Mesodermal cell (in vitro differentiated cells): ENCODE measurements around the gene WNT3.
A peak's percentile ranks its signal among the peaks of the same experiment; 100 is the strongest.

Experiments
- H3K27ac ChIP-seq: 2 replicates; pipeline ENCODE4 v1.7.0; 2013; ENCODE audit warnings: mild to moderate bottlenecking, low read depth, low read length, moderate library complexity; ENCODE audit not compliant: severe bottlenecking
- H3K36me3 ChIP-seq: 2 replicates; pipeline ENCODE4 v1.7.1; 2013; ENCODE audit warnings: mild to moderate bottlenecking, low read length, moderate library complexity; ENCODE audit not compliant: control insufficient read depth, insufficient read depth
- H3K4me1 ChIP-seq: one replicate; pipeline ENCODE4 v1.7.1; 2013; ENCODE audit warnings: mild to moderate bottlenecking, low read length; ENCODE audit not compliant: insufficient read depth, control insufficient read depth, poor library complexity, severe bottlenecking
- H3K4me3 ChIP-seq: 2 replicates; pipeline ENCODE4 v1.7.0; 2013; ENCODE audit warnings: low read length, control low read depth, mild to moderate bottlenecking; ENCODE audit not compliant: insufficient read depth, poor library complexity, severe bottlenecking; ENCODE audit errors: extremely low read depth
- H3K9me3 ChIP-seq: 2 replicates; pipeline ENCODE4 v1.7.1; 2013; ENCODE audit warnings: mild to moderate bottlenecking, low read length, moderate library complexity; ENCODE audit not compliant: control insufficient read depth
- WGBS, 2 experiments: methylation state at CpG; one replicate each; pipeline ENCODE4 v1.1.5; 2013; ENCODE audit warnings: missing lambda C conversion rate in 2 of 2; ENCODE audit not compliant: insufficient coverage in 2 of 2; 5-methylcytosine and 5-hydroxymethylcytosine counted together

Gene WNT3

DNA sequence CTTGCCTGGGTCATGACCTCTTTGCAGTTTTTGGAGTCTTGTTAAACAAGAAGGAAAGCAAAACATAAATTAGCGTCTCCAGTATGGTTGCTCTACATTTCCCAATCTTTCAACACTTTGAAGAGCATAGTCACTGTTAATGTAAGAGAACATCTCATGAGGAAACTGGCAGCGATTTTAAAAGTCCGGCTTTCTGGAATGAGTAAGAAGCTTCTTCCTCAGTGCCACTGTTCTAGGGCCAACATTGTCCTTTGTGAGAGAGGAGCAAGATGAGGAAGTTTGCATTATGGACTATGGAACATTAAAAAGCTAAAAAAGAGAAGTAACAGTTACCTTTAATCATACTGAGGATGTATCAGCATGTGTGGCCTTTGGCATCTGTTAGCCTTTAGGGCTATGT, 73.1 kb downstream of the WNT3 start:
- Histone ChIP-seq H3K4me3 (no peak overlapping the region), H3K36me3 (peaks cover 14% of the 10 kb centered on the region), H3K4me1 (peaks cover 8% of the 10 kb centered on the region), H3K9me3 (no peaks in the 10 kb centered on the region), H3K27ac (no peak overlapping the region)
- WGBS, 2 experiments, result 83 to 100% methylated on average over 3 of the region's 3 CpGs

DNA sequence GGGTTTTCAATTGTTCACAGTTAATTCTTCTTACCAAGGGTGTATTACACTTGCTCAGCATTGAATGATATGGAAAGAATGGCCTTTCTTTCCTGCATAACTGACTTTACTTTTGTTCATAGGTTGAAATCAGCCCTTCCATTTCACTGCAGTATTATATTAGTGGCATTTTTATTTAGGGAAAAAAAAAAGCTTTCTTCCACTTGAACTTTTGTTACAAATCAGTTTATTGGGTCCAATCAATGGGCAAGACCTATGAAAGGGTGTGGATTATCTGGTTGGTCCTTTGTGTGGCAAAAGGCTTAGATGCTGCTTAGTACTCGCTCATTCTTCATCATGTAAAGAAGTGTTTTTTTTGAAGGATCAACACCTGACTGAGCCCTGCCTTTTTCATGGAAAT, 74.1 kb downstream of the WNT3 start:
- Histone ChIP-seq H3K9me3 (no peaks in the 10 kb centered on the region), H3K4me3 (no peak overlapping the region), H3K36me3 (peaks cover 11% of the 10 kb centered on the region), H3K27ac (no peak overlapping the region), H3K4me1 (peaks cover 8% of the 10 kb centered on the region)
- 100% methylated on average over 1 of the region's 1 CpG; no CpG with 5 or more reads in 1 of the 2 experiments for WGBS, 2 experiments

DNA sequence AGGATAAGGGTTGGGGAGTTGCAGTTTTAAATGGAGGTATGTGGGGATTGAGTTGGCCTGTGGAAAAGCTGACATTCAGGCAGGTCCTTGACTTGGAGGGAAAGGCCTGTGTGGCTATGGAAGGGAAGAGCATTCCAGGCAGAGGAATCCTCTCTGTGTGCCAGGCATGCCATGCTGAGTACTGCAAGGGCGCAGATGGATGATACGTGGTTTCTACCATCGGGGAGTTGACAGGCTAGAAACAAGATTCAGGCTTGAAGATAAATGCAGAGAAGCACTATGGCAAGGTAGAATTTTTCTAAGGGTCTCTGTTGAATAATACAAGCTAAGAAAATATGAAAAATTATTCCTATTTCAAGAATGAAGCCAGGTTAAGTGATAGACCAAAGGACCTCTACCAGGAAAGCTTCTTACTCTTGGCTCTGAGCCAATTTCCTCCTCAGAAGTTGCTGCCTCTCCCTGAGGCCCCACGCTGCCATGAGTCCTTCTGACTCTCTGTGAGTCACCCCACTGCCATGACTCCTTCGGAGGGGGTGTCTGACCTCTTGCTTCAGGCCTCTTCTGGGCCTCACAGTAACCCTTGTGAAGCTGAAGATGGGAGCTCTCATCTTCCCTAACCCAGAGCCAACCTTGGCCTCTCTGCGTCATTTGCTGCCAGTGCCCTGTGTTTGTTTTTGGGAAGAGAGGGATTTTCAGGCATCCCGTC, 75.8 kb downstream of the WNT3 start:
- Histone ChIP-seq H3K4me3 (no peak overlapping the region), H3K36me3 (peaks cover 9% of the 10 kb centered on the region), H3K4me1 (peaks cover 8% of the 10 kb centered on the region), H3K27ac (no peak overlapping the region), H3K9me3 (no peaks in the 10 kb centered on the region)
- 91 to 93% methylated on average over 5 to 6 of the region's 7 CpGs for WGBS, 2 experiments

DNA sequence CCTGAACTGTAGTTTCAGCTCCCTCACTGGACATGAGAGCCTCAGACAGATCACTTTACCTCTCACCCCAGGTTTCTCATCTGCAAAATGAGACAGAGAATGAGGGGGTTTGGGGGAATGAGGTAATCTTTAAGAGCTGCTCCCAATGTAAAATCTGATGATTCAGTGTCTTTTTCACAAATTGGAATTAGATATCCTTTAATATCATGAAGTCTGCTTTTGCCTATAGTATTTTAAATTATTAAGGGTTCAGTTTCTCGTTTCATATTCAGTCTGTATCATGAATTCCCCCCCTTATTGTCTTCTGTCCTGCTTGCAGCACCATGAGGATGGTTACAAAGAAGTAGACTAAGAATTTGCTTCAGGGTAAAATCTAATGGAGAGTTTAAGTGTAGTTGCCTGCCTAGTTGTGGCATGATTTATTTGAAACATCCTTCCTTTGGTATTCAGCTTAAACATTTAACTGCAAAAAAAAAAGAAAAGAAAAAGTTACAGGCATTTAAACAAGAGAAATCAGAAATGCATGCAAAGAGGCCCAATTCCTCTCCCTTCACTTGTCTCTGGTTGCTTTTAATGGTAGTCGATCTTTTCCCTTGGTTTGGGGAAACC, 77.3 kb downstream of the WNT3 start:
- Histone ChIP-seq H3K36me3 (peaks cover 9% of the 10 kb centered on the region), H3K27ac (no peak overlapping the region), H3K4me3 (no peak overlapping the region), H3K9me3 (no peaks in the 10 kb centered on the region), H3K4me1 (peaks cover 8% of the 10 kb centered on the region)
- no CpG with 5 or more reads among the region's 2 CpGs for WGBS, 2 experiments

DNA sequence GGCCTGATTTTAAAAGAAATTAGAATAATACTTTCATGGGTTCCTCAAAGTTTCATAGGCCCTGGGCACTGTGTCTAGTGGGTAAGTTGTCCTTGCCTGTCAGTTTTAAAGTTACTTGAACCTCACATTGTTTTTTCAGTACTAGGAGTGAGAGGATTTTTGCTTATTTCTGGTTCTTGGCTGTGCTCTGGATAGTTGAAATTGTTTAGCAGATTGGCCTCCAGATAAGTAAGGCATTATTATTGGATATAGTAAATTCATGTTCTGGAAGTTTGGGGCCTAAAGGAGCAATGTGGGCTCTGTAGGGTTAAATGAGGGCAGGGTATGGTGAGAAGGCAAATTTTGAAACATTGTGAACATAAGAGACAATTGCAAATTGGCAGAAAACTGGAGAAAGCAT, 78.5 kb downstream of the WNT3 start:
- no peak overlapping the region for H3K27ac ChIP-seq
- H3K9me3 ChIP-seq, result no peaks in the 10 kb centered on the region
- H3K4me3 ChIP-seq, result no peak overlapping the region
- peaks cover 9% of the 10 kb centered on the region for H3K36me3 ChIP-seq
- peaks cover 8% of the 10 kb centered on the region for H3K4me1 ChIP-seq

DNA sequence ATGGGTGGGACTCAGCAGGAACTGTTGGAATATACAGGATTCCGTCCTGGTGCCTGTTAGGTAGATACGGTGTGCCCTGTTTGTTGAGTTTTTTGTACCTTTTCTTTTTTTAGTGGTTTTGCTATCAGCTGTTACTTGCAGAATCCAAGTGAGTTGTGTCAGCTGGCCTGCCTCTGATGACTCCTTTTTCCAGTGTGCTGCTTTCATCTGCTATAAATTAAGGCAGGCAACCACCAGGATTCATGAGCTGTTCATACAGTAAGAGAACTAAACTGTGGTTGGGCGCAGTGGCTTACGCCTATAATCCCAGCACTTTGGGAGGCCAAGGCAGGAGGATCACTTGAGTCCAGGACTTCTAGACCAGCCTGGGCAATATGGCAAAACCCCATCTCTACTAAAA, 79.9 kb downstream of the WNT3 start:
- Histone ChIP-seq H3K4me1 (peaks cover 8% of the 10 kb centered on the region), H3K9me3 (no peaks in the 10 kb centered on the region)
- 98 to 100% methylated on average over 2 to 4 of the region's 4 CpGs for WGBS, 2 experiments

DNA sequence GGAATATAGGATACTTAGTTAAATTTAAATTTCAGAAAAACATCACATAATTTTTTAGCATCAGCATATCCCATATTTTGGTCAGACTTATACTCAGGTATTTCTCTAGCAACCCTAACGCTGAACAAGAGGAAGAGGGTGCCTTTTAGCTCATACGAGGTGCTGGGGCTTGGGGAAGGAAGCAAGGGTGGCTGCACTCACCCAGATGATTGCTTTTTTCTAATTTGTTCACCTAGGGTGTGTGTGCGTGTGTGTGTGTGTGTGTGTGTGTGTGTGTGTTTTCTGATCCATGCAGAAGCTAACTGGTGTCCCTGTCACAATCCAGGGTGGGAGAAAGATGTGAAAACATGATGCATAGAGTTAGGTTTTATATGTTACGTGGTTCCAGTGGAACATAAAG, 81.2 kb downstream of the WNT3 start:
- H3K9me3 ChIP-seq, result no peaks in the 10 kb centered on the region
- peaks cover 10% of the 10 kb centered on the region for H3K36me3 ChIP-seq
- peaks cover 11% of the 10 kb centered on the region for H3K4me1 ChIP-seq
- WGBS, 2 experiments, result 81 to 91% methylated on average over 4 of the region's 4 CpGs
- H3K27ac ChIP-seq, result no peak overlapping the region
- no peak overlapping the region for H3K4me3 ChIP-seq

More for the DNA sequence above, 79.9 kb downstream of the WNT3 start:
- no peak overlapping the region for H3K4me3 ChIP-seq
- H3K27ac ChIP-seq, result no peak overlapping the region
- peaks cover 7% of the 10 kb centered on the region for H3K36me3 ChIP-seq

DNA sequence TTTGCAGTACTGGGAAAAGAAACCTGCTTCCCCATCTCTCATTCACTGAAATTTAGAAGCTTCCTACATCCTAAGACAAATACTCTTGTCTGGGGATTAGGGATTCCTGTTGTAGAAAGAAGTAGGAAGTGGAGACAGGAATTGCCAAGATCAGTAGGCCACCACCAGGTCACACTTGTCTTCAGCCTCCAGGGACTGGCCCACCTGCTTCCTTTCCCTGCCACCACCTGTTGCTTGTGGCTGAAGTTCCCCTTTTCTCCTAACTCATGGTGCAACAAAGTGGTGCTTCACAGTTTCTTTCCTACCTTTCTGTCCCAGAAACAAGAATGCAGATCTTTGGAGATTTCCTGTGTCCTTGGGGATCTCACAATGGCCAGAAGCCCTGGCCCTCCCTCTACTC, 82.4 kb downstream of the WNT3 start:
- Histone ChIP-seq H3K4me3 (no peak overlapping the region), H3K4me1 (peaks cover 9% of the 10 kb centered on the region), H3K36me3 (peaks cover 10% of the 10 kb centered on the region), H3K9me3 (no peaks in the 10 kb centered on the region), H3K27ac (no peak overlapping the region)

DNA sequence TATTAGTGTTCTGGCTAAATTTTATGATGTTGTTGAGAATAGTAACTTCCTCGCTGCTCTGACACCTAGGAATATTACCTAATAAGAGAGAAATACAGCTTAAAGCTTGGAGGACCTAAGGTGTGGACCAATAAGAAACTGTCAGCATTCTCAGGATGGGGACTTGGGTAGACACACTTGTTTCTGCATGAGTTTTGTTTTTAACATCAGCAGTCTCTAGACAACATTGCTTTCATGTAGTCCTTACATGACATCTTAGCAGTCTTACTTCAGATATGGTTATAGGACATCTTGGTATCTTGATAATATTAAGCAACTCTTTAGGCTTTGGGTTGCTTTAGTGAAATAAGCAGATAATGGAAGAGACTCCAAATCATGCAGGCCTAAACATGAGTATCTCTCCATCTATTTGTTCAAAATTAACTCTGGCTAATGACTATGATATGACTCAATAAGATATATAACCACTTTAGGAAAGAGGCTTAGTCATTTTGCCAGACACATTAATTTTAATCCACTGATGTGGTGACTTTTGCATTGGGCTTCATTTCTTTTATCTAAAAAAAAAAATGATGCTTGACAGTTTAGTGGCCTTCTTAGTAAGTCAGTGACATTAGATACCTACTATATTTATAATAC, 84.5 kb downstream of the WNT3 start:
- H3K4me3 ChIP-seq, result no peak overlapping the region
- no peak overlapping the region for H3K27ac ChIP-seq
- H3K4me1 ChIP-seq, result peaks cover 9% of the 10 kb centered on the region
- H3K36me3 ChIP-seq, result peaks cover 6% of the 10 kb centered on the region
- WGBS, 2 experiments, result no CpG with 5 or more reads among the region's 1 CpG
- no peaks in the 10 kb centered on the region for H3K9me3 ChIP-seq

DNA sequence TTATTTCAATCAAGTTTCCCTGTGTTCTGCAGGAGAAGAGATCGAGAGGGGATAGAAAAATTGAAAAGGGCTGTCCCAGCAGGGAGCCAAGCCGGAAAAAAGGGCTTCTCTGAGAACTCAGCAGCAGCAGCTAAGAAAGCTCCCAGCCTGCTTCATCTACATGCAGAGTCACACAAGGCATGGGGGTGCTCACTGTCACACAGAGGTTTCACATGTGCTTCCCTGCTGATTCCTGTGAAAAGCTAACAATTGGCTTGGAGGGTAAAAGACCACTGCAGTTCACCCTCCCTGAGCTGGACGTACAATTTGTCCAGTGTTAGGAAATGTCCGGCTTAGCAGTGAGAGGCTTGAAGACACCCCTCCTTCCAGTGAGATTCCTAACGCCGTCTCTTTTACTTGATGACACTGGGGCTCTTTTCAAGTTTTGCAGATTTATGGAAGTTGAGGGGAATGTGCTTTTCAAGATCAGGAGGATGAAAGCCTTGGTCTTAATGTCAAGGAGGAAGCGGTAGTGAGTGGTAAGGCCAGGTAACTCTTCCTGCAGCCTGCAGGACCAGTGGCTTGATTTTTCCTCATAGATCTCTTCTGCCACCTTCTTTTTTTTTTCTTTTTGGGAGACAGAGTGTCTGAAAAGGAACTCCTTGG, 85.6 kb downstream of the WNT3 start:
- 17 to 19% methylated on average over 3 of the region's 7 CpGs for WGBS, 2 experiments
- H3K4me1 ChIP-seq, result peaks cover 11% of the 10 kb centered on the region
- peak overlapping the region; percentile 67 for H3K27ac ChIP-seq
- H3K9me3 ChIP-seq, result no peaks in the 10 kb centered on the region
- peaks cover 6% of the 10 kb centered on the region for H3K36me3 ChIP-seq
- no peak overlapping the region for H3K4me3 ChIP-seq

DNA sequence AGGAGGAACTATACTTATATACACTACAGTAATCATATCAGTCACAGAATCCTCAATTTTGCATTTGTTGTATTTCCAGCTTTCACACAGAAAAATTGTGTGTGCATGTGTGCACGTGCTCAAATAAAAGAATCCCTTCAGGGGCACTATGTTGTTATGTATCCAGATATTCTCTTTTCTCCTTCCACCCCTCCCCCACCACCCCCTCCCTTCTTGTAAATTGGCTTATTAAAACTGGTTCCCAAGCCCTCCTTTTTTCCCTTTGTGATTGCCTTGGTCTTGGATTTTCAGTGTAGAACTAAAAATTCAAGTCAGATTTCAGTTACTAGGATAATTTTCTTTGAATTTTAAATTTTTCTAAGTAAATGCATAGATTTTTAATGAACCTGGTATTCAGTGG, 86.3 kb downstream of the WNT3 start:
- H3K4me3 ChIP-seq, result no peak overlapping the region
- H3K4me1 ChIP-seq, result peaks cover 18% of the 10 kb centered on the region
- no peaks in the 10 kb centered on the region for H3K9me3 ChIP-seq
- H3K27ac ChIP-seq, result peak overlapping the region; percentile 67
- H3K36me3 ChIP-seq, result peaks cover 9% of the 10 kb centered on the region
- WGBS, 2 experiments, result no CpG with 5 or more reads among the region's 1 CpG
